Activated naive CD8-positive, alpha-beta T cell (primary cell): ENCODE measurements around the gene VAV3.
A peak's percentile ranks its signal among the peaks of the same experiment; 100 is the strongest.

Source experiments
- H3K27ac Mint-ChIP-seq: one replicate; pipeline ENCODE4 v1.8.0; 2021; ENCODE audit warnings: mixed read lengths
- H3K27me3 Mint-ChIP-seq: one replicate; pipeline ENCODE4 v1.8.0; 2021; ENCODE audit warnings: mixed read lengths
- H3K36me3 Mint-ChIP-seq: one replicate; pipeline ENCODE4 v1.8.0; 2021; ENCODE audit warnings: mixed read lengths
- H3K4me1 Mint-ChIP-seq: one replicate; pipeline ENCODE4 v1.8.0; 2021; ENCODE audit warnings: low read depth, mixed read lengths
- H3K4me3 Mint-ChIP-seq: one replicate; pipeline ENCODE4 v1.8.0; 2021; ENCODE audit warnings: mild to moderate bottlenecking, mixed read lengths
- H3K9me3 Mint-ChIP-seq: one replicate; pipeline ENCODE4 v1.8.0; 2021; ENCODE audit warnings: low read depth, mixed read lengths

Gene VAV3

DNA sequence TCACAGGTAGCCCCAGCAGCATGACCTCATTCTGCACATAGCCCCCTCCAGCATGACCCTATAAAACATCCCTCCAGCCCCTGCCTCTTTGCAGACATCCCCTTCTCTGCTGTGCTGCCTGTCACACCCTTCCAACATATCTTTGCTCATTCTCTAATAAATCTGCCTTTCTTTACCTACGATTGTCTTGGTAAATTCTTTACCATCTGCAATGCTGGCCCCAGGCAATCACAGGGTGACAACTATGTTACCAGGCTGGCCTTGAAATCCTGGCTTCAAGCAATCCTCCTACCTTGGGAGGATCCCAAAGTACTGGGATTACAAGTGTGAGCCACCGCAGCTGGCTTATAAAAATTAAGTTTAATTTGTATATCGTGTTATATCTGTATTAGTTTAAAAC lies 134.5 kb downstream of the VAV3 start:
- Mint-ChIP-seq H3K36me3 (peaks cover 2% of the 10 kb centered on the region), H3K27me3 (no peaks in the 10 kb centered on the region), H3K27ac (no peak overlapping the region), H3K9me3 (no peaks in the 10 kb centered on the region), H3K4me3 (peak overlapping the region; percentile 9), H3K4me1 (peaks cover 68% of the 10 kb centered on the region)

DNA sequence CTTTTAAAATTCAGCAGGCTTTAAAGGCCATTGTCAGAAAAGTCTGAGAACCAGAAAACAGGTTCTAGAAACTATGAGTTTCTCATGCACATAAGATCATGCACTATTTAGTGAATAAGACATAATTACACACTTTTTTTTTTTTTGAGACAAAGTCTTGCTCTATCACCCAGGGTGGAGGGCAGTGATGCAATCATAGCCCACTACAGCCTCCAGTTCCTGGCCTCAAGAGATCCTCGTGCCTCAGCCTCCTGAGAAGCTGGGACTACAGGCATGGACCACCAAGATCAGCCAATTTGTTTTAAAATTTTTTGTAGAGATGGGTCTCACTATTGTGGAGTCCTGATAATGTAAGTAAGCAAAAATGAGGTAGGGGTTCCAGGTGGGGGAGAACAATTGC lies 134.9 kb downstream of the VAV3 start:
- H3K4me1 Mint-ChIP-seq, result peaks cover 67% of the 10 kb centered on the region
- no peak overlapping the region for H3K4me3 Mint-ChIP-seq
- H3K36me3 Mint-ChIP-seq, result peaks cover 2% of the 10 kb centered on the region
- H3K27me3 Mint-ChIP-seq, result no peaks in the 10 kb centered on the region
- peak overlapping the region; percentile 61 for H3K27ac Mint-ChIP-seq
- no peaks in the 10 kb centered on the region for H3K9me3 Mint-ChIP-seq

DNA sequence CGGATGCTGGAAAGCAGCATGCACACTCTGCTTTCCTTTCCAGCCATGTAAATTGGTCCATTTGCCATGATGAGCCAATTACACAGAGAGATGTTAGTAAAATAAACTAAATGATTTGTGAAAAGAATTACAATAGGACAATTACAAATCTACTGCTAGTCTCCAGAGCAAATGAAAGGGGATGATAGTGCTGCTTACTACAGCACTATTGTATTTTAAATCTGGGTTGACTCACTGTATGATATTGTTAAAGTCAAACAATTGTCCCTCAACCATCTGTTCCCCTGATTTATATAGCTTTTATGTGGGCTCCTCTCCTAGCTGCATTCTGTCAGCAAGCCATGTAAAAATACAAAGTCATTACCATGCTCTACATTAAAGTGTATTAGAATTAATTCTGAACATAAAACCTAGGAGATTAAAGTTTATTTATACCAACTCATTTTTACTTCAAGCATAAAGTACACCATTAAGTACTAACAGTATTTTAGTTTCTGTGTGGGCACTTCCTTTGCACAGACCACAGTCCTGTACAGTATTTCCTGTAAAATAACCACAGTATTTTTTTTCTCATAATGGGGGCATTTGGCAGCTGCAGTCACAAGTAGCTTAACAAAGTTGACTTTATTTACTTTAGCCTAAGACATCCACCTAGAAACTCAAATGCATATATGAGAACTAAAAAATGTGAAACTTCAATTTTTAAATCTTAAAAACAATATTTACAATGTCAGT lies 135.8 kb downstream of the VAV3 start:
- H3K4me1 Mint-ChIP-seq, result peaks cover 63% of the 10 kb centered on the region
- peak overlapping the region; percentile 61 for H3K27ac Mint-ChIP-seq
- peak overlapping the region; percentile 58 for H3K4me3 Mint-ChIP-seq
- H3K9me3 Mint-ChIP-seq, result peaks cover under 1% of the 10 kb centered on the region
- H3K36me3 Mint-ChIP-seq, result peaks cover 2% of the 10 kb centered on the region
- no peaks in the 10 kb centered on the region for H3K27me3 Mint-ChIP-seq

DNA sequence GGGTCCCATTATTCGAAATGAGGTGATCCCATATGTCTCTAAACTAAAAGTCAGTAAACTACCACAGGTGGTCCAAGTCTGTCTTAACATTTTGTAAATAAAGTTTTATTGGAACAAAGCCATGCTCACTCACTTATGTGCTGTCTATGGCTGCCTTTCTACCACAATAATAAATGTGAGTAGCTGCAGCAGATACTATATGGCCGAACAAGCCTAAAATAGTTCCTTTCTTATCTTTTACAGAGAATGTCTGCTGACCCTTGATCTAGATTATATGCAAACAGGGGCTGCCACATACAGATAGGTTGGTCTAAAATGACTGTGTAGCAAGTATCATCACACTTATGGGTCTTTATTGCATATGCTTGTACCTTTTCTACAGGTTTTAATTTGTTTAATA lies 140.0 kb downstream of the VAV3 start:
- H3K4me1 Mint-ChIP-seq, result peaks cover 68% of the 10 kb centered on the region
- peaks cover 17% of the 10 kb centered on the region for H3K36me3 Mint-ChIP-seq
- H3K27ac Mint-ChIP-seq, result no peak overlapping the region
- H3K9me3 Mint-ChIP-seq, result peaks cover 13% of the 10 kb centered on the region
- no peak overlapping the region for H3K4me3 Mint-ChIP-seq
- no peaks in the 10 kb centered on the region for H3K27me3 Mint-ChIP-seq

DNA sequence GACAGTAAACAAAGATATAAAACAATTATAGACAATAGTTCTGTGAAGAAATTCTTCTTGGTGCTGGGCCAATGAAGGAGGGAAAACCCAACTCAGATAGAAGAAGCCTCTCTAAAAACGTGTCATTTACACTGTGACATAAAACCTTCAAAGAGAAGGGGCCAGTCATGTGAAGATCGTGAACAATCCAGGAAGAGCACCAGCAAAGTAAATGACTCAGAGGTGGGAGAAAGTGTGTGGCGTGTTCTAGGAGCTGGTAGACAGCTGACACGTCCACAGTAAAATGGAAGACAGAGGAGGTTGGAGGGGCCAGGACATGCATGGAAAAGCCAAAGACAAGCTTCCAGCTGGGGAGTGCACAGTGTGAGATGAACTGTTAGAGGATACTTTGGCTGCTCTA lies 143.6 kb downstream of the VAV3 start:
- Mint-ChIP-seq H3K27ac (peak overlapping the region; percentile 95), H3K36me3 (peaks cover 17% of the 10 kb centered on the region), H3K9me3 (peaks cover 13% of the 10 kb centered on the region), H3K27me3 (no peaks in the 10 kb centered on the region), H3K4me1 (peaks cover 63% of the 10 kb centered on the region), H3K4me3 (peak overlapping the region; percentile 65)

DNA sequence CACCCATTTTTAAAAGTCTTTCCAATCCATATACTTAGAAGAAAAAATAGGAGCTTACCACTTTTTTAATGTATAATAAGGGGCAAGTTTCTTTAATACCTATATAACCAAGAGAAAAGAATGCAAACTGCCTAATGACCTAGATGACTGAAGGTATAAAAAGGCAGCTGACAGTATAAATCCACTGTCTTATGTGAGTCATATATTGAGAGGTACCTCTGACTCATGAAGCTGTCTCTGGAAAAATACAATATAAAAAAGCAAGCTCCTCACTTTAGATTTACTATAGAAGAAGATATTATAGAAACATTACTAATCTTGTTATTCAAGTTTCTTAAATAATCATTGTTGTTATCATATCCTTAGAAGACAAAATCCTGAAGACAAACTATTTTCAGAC lies 144.2 kb downstream of the VAV3 start:
- H3K4me1 Mint-ChIP-seq, result peaks cover 58% of the 10 kb centered on the region
- peak overlapping the region; percentile 65 for H3K4me3 Mint-ChIP-seq

DNA sequence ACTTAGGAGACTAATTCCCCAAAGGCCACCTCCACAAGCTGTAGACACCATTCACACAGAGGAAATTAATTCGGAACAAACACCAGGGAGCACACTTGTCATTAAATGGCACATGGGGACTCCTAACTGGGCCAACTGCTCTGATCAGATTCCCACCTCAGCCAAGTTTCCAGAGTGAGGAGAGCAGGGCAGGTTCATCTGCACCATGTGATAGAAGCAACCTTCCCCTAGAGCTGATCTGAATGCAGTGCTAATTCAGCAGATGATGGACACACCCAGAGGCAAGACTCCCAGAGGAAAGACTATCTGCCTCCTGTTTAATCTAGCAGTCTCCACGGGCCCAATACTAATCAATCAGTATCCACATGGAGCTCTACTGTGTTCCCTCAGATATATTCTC lies 147.0 kb downstream of the VAV3 start:
- Mint-ChIP-seq H3K4me1 (peaks cover 52% of the 10 kb centered on the region), H3K27me3 (no peaks in the 10 kb centered on the region), H3K27ac (peak overlapping the region; percentile 41), H3K4me3 (no peak overlapping the region), H3K9me3 (peaks cover 4% of the 10 kb centered on the region), H3K36me3 (peaks cover 13% of the 10 kb centered on the region)

More for the DNA sequence above, 144.2 kb downstream of the VAV3 start:
- Mint-ChIP-seq H3K9me3 (peaks cover 13% of the 10 kb centered on the region), H3K36me3 (peaks cover 17% of the 10 kb centered on the region), H3K27ac (peak overlapping the region; percentile 95), H3K27me3 (no peaks in the 10 kb centered on the region)

DNA sequence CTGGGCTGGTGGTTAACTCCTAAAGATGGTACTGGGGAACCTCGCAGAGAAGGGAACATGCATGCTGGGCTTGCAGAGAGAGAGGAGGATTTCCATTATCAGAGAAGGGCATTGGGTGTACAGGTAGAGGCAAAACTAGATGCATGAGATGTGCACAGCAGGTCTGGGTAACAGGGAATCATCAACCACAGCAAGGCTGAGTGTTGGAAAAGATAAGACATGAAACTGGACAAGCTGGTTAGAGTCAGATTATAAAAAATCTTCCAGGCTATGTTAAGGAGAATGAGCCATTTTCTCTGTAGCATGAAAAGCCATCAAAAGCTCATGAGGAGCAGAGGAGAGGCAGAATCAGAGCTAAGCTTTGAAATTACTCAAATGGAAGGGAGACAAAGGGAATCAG lies 147.8 kb downstream of the VAV3 start:
- Mint-ChIP-seq H3K9me3 (peaks cover 4% of the 10 kb centered on the region), H3K27ac (peak overlapping the region; percentile 41), H3K4me3 (peak overlapping the region; percentile 17), H3K36me3 (peaks cover 10% of the 10 kb centered on the region), H3K27me3 (no peaks in the 10 kb centered on the region), H3K4me1 (peaks cover 47% of the 10 kb centered on the region)

DNA sequence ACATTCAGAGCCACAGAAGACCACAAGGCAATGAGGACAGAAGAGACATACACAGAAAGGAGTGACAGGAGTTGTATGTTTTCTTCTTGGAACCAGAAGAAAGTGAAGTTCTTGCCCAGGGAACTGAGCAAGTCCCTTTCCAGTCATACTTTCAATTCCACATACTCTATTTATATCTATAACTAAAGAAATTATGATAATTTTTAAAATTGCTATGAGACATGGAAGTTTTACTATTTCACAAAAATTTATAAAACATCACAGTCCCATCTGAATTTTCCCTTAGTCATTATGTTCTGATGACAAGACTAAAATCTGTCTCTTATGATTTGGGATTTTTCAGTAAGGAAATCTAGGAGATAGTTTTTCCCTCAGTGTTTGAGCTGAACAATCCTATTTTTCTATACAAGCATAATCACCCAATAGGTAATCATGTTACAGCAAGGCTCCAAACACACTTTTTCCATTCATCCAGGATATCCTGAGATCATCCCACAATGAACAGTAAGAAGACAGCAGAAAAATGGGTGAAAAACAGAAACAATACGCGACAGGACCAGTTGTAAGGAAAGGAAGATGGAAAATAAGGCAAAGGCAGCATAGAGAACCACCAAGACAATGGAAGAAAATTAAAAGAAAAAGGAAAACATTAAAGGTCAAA lies 154.6 kb downstream of the VAV3 start:
- no peaks in the 10 kb centered on the region for H3K9me3 Mint-ChIP-seq
- H3K36me3 Mint-ChIP-seq, result peaks cover 3% of the 10 kb centered on the region
- H3K27me3 Mint-ChIP-seq, result no peaks in the 10 kb centered on the region
- no peak overlapping the region for H3K4me3 Mint-ChIP-seq
- peaks cover 32% of the 10 kb centered on the region for H3K4me1 Mint-ChIP-seq
- no peak overlapping the region for H3K27ac Mint-ChIP-seq

DNA sequence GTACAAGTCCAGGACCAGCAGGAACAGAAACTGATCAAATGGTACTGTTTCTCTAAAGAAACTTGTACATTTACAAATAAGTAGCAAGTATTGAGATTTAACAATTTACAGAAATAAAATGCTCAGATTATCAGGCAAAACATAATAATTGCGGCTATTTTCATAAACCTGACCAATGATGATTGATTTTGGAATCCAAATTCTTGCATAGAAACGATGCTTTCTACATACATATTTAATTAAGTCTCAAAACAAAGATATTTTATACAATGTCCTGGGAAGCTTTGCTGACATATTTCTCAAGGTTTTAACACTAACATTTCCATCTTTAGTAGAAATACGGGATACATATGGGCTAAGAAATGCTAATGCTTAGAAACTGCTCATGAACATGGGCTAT lies 157.1 kb downstream of the VAV3 start:
- Mint-ChIP-seq H3K36me3 (no peaks in the 10 kb centered on the region), H3K27ac (no peak overlapping the region), H3K4me3 (no peak overlapping the region), H3K27me3 (no peaks in the 10 kb centered on the region), H3K9me3 (no peaks in the 10 kb centered on the region), H3K4me1 (peaks cover 55% of the 10 kb centered on the region)

DNA sequence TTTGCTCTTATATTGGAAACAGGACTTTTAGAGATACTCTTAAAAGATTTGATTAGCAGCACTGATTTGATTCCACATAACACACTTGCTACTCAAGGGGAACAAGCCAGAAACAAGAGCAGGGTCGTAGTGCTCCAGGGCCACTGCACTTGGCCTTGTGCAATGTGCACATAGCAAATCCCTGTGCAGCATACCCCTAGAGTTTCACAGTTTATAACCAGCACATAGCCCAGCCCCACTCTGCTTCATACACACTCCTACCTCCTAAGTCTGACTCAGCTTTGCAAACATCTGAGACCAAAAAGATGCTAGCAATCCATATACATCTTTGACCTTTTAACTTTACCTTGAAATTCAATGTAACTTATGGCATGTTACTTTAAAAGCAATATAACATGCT lies 157.6 kb downstream of the VAV3 start:
- Mint-ChIP-seq H3K36me3 (no peaks in the 10 kb centered on the region), H3K27me3 (no peaks in the 10 kb centered on the region), H3K4me3 (no peak overlapping the region), H3K9me3 (no peaks in the 10 kb centered on the region), H3K27ac (no peak overlapping the region), H3K4me1 (peaks cover 58% of the 10 kb centered on the region)

DNA sequence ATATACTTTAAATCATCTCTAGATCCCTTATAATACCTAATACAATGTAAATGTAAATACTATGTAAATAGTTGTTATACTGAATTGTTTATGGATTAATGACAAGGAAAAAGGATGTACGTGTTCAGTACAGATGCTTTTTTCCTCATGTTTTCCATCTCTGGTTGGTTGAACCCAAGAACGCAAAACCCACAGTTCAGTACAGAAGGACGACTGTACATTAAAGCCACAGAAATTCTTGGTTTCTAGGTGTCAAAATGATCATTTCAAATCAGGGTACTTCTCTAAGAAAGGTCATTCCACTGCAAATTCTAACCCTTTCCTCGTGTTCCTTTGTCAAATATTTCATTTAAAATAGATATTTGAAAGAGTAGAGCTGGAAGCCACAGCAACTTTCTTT lies 158.1 kb downstream of the VAV3 start:
- peaks cover 58% of the 10 kb centered on the region for H3K4me1 Mint-ChIP-seq
- no peaks in the 10 kb centered on the region for H3K36me3 Mint-ChIP-seq
- no peaks in the 10 kb centered on the region for H3K9me3 Mint-ChIP-seq
- H3K27me3 Mint-ChIP-seq, result no peaks in the 10 kb centered on the region
- no peak overlapping the region for H3K27ac Mint-ChIP-seq
- H3K4me3 Mint-ChIP-seq, result no peak overlapping the region

DNA sequence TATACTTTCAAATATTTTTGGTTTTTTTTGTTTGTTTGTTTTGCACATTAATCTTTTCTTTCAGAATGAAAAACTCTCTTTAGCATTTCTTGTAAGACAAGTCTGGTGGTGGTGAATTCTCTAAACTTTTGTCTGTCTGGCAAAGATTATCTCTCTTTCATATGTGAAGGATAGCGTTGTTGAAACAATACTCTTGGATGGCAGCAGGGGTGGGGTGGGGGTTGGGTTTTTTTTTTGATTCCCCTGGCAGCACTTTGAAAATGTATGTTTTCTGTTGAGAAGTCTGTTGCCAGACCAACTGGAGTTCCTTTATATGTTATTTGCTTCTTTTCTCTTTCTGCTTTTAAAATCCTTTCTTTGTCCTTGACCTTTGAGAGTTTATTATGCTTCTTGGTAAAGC lies 160.2 kb downstream of the VAV3 start:
- Mint-ChIP-seq H3K36me3 (peaks cover 2% of the 10 kb centered on the region), H3K4me1 (peaks cover 45% of the 10 kb centered on the region), H3K27ac (peak overlapping the region; percentile 55), H3K27me3 (no peaks in the 10 kb centered on the region), H3K9me3 (peaks cover 2% of the 10 kb centered on the region), H3K4me3 (peak overlapping the region; percentile 48)

DNA sequence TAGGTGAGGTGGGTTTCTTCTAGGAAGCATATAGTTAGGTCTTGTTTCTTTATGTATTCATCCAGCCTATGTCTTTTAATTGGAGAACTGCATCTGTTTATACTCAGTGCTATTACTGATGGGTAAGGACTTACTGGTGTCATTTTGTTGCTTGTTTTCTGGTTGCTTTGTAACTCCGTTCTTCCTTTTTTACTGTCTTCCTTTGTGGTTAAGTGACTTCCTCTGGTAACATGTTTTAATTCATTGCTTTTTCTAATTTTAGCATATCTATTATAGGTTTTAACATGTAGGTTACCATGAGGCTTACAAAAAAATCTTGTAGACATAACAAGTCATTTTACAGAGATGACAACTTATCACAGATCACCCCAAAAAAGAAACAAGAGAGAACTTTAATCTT lies 160.8 kb downstream of the VAV3 start:
- Mint-ChIP-seq H3K36me3 (peaks cover 2% of the 10 kb centered on the region), H3K27ac (peak overlapping the region; percentile 69), H3K9me3 (peaks cover 4% of the 10 kb centered on the region), H3K4me1 (peaks cover 45% of the 10 kb centered on the region), H3K4me3 (peak overlapping the region; percentile 48), H3K27me3 (no peaks in the 10 kb centered on the region)

DNA sequence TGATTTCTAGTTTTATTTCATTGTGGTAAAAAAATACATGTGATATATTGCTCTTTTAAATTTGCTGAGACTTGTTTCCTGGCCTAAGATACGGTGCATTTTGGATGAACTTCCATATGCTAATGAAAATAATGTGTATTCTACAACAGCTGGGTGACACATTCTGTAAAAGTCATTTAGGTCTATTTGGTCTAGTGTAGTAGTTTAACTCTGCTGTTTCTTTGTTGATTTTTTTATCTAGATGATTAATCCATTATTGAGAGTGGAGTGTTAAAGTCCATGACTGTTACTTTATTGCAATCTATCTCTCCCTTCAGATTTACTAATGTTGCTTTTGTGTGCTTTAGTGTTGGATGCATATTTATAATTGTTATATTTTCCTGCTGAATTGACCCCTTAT lies 161.4 kb downstream of the VAV3 start:
- peak overlapping the region; percentile 3 for H3K4me3 Mint-ChIP-seq
- no peaks in the 10 kb centered on the region for H3K27me3 Mint-ChIP-seq
- no peak overlapping the region for H3K27ac Mint-ChIP-seq
- H3K36me3 Mint-ChIP-seq, result peaks cover 2% of the 10 kb centered on the region
- peaks cover 4% of the 10 kb centered on the region for H3K9me3 Mint-ChIP-seq
- peaks cover 45% of the 10 kb centered on the region for H3K4me1 Mint-ChIP-seq

DNA sequence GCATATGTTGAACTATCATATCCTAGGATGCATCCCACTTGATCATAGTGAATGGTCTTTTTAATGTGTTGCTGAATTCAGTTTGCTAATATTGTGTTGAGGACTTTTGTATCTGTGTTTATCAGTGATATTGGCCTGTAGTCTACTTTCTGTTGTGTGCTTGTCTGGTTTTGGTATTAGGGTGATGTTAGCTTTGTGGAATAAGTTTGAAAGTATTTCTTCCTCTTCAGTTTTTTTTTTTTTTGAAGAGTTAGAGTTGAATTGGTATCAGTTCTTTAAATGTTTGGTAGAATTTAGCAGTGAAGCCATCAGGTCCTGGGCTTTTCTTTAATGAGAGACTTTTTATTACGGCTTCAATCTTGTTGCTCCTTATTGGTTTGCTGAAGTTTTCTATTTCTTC lies 162.3 kb downstream of the VAV3 start:
- Mint-ChIP-seq H3K9me3 (peaks cover 4% of the 10 kb centered on the region), H3K27ac (no peak overlapping the region), H3K27me3 (no peaks in the 10 kb centered on the region), H3K4me1 (peaks cover 43% of the 10 kb centered on the region), H3K36me3 (peaks cover 2% of the 10 kb centered on the region), H3K4me3 (no peak overlapping the region)
